Ectodermal cell (in vitro differentiated cells): ENCODE measurements around the gene RYR1.

Source experiments
- H3K27ac ChIP-seq: 2 replicates; pipeline ENCODE4 v1.7.0; 2013; ENCODE audit warnings: mild to moderate bottlenecking, low read depth, low read length; ENCODE audit not compliant: insufficient read depth, poor library complexity, severe bottlenecking
- H3K27me3 ChIP-seq: 2 replicates; pipeline ENCODE4 v1.7.0; 2013; ENCODE audit warnings: mild to moderate bottlenecking, low read length; ENCODE audit not compliant: insufficient read depth, control insufficient read depth, poor library complexity, severe bottlenecking
- H3K36me3 ChIP-seq: one replicate; pipeline ENCODE4 v1.7.0; 2013; ENCODE audit warnings: low read length; ENCODE audit not compliant: control insufficient read depth, insufficient read depth
- H3K4me1 ChIP-seq: one replicate; pipeline ENCODE4 v1.7.0; 2013; ENCODE audit warnings: low read length; ENCODE audit not compliant: control insufficient read depth, insufficient read depth
- H3K4me3 ChIP-seq: 2 replicates; pipeline ENCODE4 v1.7.0; 2013; ENCODE audit warnings: low read depth, low read length, control low read depth; ENCODE audit not compliant: insufficient read depth
- H3K9me3 ChIP-seq: 2 replicates; pipeline ENCODE4 v1.7.0; 2013; ENCODE audit warnings: mild to moderate bottlenecking, low read length, moderate library complexity; ENCODE audit not compliant: control insufficient read depth
- WGBS, 2 experiments: methylation state at CpG; one replicate each; pipeline ENCODE4 v1.1.7; 2013; ENCODE audit warnings: missing lambda C conversion rate in 2 of 2; 5-methylcytosine and 5-hydroxymethylcytosine counted together

Gene RYR1

DNA sequence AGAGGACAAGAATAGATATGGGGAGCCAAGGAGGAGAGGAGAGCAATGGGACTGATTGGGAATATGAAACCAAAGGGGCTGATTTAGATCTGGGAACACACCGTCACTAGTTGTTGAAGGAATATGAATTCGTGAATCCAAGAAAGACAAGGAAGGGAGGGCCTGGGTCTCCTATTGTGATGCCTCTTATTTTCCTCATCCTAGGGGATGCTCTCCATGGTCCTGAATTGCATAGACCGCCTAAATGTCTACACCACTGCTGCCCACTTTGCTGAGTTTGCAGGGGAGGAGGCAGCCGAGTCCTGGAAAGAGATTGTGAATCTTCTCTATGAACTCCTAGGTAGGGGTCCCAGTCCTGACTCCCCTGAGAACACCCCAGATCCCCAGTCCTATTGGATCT is 21.5 kb downstream of the RYR1 start:
- Histone ChIP-seq H3K4me1 (no peaks in the 10 kb centered on the region), H3K9me3 (no peaks in the 10 kb centered on the region), H3K4me3 (no peak overlapping the region), H3K27ac (no peak overlapping the region), H3K36me3 (no peaks in the 10 kb centered on the region), H3K27me3 (no peaks in the 10 kb centered on the region)
- 72 to 79% methylated on average over 4 of the region's 4 CpGs for WGBS, 2 experiments

DNA sequence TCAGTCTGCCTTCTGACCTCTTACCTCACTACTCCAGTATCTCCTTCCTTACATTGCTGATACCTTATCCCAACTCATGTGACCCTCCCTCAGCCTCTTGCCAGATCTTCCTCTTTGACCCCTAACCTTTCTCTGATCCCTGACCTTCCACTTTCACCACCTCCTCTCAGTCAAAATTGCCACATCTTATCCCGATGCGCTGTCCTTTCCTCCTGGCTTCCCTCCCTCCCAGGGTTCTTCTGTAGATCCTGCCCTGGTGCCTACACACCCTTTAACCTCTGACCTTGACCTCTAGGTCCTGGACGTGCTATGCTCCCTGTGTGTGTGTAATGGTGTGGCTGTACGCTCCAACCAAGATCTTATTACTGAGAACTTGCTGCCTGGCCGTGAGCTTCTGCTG is 23.7 kb downstream of the RYR1 start:
- no peaks in the 10 kb centered on the region for H3K36me3 ChIP-seq
- H3K4me3 ChIP-seq: no peak overlapping the region
- 87 to 95% methylated on average over 4 to 5 of the region's 5 CpGs for WGBS, 2 experiments
- no peaks in the 10 kb centered on the region for H3K27me3 ChIP-seq
- H3K4me1 ChIP-seq: no peaks in the 10 kb centered on the region
- no peak overlapping the region for H3K27ac ChIP-seq
- H3K9me3 ChIP-seq: no peaks in the 10 kb centered on the region

DNA sequence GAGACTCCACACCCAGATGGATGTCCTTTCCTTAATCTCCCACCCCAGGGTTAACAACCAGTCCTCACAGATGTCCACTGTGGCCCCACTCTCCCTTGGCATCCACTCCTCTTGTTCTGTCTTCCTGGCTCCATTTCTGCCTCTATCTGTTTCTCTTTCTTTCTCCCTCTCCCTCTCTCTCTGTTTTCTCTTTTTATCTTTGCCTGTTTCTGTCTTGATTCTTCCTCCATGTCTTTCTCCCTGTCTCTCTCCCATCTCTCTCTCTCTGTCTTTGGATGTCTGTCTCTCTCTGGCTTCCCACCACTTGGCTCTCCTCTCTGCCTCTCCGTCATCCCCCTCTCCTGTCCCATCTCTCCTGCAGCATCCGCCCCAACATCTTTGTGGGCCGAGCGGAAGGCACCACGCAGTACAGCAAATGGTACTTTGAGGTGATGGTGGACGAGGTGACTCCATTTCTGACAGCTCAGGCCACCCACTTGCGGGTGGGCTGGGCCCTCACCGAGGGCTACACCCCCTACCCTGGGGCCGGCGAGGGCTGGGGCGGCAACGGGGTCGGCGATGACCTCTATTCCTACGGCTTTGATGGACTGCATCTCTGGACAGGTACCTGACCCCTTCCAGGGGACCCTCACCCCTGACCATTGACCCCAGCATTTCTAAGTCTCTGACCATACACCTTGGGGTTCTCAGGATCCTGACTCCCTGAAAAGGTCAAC is 24.4 kb downstream of the RYR1 start:
- Histone ChIP-seq H3K9me3 (no peaks in the 10 kb centered on the region), H3K36me3 (no peaks in the 10 kb centered on the region)
- WGBS, 2 experiments: 93% methylated on average over 15 of the region's 15 CpGs

DNA sequence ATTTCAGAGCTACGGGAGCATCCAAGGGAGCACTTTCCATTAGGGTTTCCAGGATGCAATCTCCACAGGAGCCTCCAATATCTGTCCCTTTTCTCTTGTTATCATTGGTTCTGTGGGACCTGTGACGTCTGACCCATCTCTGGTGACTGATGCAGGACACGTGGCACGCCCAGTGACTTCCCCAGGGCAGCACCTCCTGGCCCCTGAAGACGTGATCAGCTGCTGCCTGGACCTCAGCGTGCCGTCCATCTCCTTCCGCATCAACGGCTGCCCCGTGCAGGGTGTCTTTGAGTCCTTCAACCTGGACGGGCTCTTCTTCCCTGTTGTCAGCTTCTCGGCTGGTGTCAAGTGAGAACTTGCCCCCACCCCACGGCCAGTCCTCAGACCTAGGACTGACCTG is 25.5 kb downstream of the RYR1 start:
- Histone ChIP-seq H3K4me3 (no peak overlapping the region), H3K27me3 (no peaks in the 10 kb centered on the region), H3K27ac (no peak overlapping the region), H3K9me3 (no peaks in the 10 kb centered on the region), H3K4me1 (no peaks in the 10 kb centered on the region), H3K36me3 (no peaks in the 10 kb centered on the region)
- WGBS, 2 experiments: 94 to 96% methylated on average over 13 of the region's 13 CpGs

More for the DNA sequence above, 24.4 kb downstream of the RYR1 start:
- Histone ChIP-seq H3K4me1 (no peaks in the 10 kb centered on the region), H3K27ac (no peak overlapping the region), H3K4me3 (no peak overlapping the region), H3K27me3 (no peaks in the 10 kb centered on the region)

DNA sequence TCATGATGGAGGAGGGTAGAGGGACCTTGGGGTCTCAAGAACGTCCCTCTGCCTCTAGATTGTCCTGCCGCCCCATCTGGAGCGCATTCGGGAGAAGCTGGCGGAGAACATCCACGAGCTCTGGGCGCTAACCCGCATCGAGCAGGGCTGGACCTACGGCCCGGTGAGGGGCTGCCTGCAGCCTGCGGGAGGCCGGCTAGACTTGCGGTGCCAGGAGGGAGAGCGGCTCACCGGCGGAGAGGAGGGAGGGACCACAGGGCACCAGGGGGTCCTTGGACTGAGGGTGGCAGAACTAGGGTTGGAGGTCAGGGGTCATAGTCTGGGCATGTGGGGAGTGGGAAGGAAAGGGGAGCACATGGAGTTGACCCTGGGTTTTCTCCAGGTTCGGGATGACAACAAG is 29.9 kb downstream of the RYR1 start:
- Histone ChIP-seq H3K4me1 (no peaks in the 10 kb centered on the region), H3K27me3 (no peaks in the 10 kb centered on the region), H3K9me3 (no peaks in the 10 kb centered on the region), H3K36me3 (no peaks in the 10 kb centered on the region), H3K4me3 (no peak overlapping the region), H3K27ac (no peak overlapping the region)
- WGBS, 2 experiments: 96% methylated on average over 18 of the region's 18 CpGs

DNA sequence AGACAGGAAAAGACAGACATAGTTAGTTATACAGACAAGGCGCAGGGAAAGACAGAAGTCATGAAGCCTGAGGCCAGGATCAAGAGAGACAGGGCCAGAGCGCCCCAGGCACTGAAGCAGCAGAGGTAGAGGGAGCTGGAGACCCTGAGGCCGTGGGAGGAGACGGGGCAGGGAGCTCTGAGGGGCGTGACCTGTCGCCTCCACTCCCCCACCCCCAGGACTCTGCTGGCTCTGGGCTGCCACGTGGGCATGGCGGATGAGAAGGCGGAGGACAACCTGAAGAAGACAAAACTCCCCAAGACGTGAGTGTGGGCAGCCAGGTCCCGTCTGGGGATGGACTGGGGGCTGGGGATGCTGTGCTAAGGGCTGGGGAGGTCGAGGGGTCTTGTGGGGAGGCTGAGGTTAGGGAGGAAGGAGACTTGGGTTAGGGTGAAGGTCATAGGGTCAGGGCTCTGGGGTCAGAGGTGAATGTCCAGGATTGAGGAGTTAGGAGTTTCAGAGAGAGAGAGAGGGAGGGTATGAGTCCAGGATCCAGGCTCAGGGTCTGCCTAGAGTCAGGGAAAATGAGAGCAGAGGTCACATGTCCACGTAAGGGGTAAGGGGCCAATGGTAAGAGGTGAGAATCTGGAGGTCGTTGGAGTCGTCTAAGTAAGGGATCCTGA is 31.1 kb downstream of the RYR1 start:
- H3K27me3 ChIP-seq: no peaks in the 10 kb centered on the region
- no peak overlapping the region for H3K4me3 ChIP-seq
- 81 to 82% methylated on average over 15 of the region's 15 CpGs for WGBS, 2 experiments
- no peaks in the 10 kb centered on the region for H3K9me3 ChIP-seq
- no peaks in the 10 kb centered on the region for H3K4me1 ChIP-seq
- H3K36me3 ChIP-seq: no peaks in the 10 kb centered on the region
- H3K27ac ChIP-seq: no peak overlapping the region

DNA sequence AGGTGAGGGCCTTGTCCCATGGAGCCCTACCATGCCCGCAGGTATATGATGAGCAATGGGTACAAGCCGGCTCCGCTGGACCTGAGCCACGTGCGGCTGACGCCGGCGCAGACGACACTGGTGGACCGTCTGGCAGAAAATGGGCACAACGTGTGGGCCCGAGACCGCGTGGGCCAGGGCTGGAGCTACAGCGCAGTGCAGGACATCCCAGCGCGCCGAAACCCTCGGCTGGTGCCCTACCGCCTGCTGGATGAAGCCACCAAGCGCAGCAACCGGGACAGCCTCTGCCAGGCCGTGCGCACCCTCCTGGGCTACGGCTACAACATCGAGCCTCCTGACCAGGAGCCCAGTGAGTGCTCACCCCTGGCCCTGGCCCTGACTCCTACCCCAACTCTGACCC is 32.6 kb downstream of the RYR1 start:
- H3K27me3 ChIP-seq: no peaks in the 10 kb centered on the region
- no peaks in the 10 kb centered on the region for H3K36me3 ChIP-seq
- no peaks in the 10 kb centered on the region for H3K9me3 ChIP-seq
- H3K4me1 ChIP-seq: no peaks in the 10 kb centered on the region
- H3K4me3 ChIP-seq: no peak overlapping the region
- H3K27ac ChIP-seq: no peak overlapping the region
- WGBS, 2 experiments: 93% methylated on average over 26 of the region's 26 CpGs

DNA sequence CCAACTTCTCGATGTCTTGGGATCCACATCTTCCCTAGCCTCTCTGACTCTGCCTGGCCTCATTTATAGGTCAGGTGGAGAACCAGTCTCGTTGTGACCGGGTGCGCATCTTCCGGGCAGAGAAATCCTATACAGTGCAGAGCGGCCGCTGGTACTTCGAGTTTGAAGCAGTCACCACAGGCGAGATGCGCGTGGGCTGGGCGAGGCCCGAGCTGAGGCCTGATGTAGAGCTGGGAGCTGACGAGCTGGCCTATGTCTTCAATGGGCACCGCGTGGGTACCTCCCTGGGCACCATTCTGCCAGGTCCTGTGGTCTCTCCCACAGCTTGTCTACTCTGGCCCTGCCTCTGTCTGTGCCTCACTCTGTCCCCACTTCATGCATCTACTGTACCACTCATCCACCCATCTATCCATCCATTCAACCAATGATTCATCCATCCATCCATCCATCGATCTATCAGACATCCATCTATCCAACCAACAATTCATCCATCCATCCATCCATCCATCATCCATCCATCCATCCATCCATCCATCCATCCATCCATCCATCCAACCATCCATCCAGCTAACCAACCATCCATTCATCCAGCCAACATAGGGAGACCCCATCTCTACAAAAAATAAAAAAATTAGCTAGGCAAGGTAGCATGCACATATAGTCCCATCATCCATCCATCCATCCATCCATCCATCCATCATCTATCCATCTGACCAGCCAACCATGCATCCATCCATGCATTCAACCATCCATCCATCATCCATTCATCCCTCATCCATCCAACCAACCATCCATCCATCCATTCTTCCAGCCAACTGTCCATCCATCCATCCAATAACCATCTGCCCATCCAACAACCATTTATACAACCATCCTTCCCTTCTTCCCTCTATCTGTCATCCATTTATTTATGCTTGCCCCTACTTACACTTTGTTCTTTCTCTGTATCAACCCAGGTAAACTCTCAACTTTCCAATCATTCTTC is 34.3 kb downstream of the RYR1 start:
- WGBS, 2 experiments: 95 to 96% methylated on average over 17 of the region's 17 CpGs

DNA sequence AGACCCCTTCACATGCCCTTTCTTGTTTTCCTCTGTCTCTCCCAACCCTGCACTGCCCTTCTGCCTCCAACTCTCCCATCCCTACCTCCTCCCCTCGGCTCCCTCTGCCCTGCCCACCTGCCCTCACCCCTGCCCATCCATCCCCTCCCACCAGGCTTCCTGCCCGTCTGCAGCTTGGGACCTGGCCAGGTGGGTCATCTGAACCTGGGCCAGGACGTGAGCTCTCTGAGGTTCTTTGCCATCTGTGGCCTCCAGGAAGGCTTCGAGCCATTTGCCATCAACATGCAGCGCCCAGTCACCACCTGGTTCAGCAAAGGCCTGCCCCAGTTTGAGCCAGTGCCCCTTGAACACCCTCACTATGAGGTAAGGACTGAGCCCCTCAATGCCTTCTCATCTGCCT is 35.7 kb downstream of the RYR1 start:
- Histone ChIP-seq H3K36me3 (no peaks in the 10 kb centered on the region), H3K27ac (no peak overlapping the region), H3K27me3 (no peaks in the 10 kb centered on the region), H3K4me1 (no peaks in the 10 kb centered on the region), H3K9me3 (no peaks in the 10 kb centered on the region), H3K4me3 (no peak overlapping the region)
- 88 to 92% methylated on average over 5 of the region's 5 CpGs for WGBS, 2 experiments

More for the DNA sequence above, 34.3 kb downstream of the RYR1 start:
- H3K36me3 ChIP-seq: no peaks in the 10 kb centered on the region
- no peaks in the 10 kb centered on the region for H3K4me1 ChIP-seq
- no peaks in the 10 kb centered on the region for H3K9me3 ChIP-seq
- no peak overlapping the region for H3K4me3 ChIP-seq
- H3K27me3 ChIP-seq: no peaks in the 10 kb centered on the region
- H3K27ac ChIP-seq: no peak overlapping the region
